MM.1S (cell line): ENCODE results near the gene RBM17.

ENCODE experiments used
- EZH2 ChIP-seq: fragments of 300-600 bp; sonication (generic); optimal IDR thresholded peaks from 2 replicates; pipeline ENCODE3; 2017; ENCODE audit warnings: low read depth, mild to moderate bottlenecking, antibody characterized with exemption, low read length, mixed read lengths
- EZH2phosphoT487 ChIP-seq: fragments of 300-600 bp; sonication (generic); IDR thresholded peaks from 2 replicates; pipeline ENCODE4 v1.6.1; 2018; ENCODE audit warnings: antibody characterized with exemption, low read length
- TF ChIP-seq, protein P1 (sequence below): fragments of 300-600 bp; sonication (generic); IDR thresholded peaks from 2 replicates; pipeline ENCODE4 v1.5.1; 2016; ENCODE audit warnings: antibody characterized with exemption, low read length, mixed read lengths

DNA sequence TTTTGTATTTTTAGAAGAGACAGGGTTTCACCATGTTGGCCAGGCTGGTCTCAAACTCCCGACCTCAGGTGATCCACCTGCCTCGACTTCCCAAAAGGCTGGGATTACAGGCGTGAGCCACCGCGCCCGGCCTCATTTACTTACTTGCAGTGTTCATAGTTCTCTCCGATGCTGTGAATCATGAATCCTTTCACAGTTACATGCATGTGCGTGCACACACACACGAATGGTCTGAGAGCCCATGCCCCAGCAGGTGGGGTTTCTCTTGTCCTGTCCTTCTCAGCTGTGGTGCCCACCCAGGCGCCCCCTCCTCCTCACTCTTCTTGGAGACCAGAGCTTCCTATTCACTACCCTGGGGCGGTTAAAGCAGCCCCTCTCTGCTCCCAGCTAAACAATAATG lies 50.6 kb downstream of the RBM17 start:
- TF ChIP-seq EZH2phosphoT487 (no peak), EZH2 (no peak)
- TF ChIP-seq, protein P1, sequence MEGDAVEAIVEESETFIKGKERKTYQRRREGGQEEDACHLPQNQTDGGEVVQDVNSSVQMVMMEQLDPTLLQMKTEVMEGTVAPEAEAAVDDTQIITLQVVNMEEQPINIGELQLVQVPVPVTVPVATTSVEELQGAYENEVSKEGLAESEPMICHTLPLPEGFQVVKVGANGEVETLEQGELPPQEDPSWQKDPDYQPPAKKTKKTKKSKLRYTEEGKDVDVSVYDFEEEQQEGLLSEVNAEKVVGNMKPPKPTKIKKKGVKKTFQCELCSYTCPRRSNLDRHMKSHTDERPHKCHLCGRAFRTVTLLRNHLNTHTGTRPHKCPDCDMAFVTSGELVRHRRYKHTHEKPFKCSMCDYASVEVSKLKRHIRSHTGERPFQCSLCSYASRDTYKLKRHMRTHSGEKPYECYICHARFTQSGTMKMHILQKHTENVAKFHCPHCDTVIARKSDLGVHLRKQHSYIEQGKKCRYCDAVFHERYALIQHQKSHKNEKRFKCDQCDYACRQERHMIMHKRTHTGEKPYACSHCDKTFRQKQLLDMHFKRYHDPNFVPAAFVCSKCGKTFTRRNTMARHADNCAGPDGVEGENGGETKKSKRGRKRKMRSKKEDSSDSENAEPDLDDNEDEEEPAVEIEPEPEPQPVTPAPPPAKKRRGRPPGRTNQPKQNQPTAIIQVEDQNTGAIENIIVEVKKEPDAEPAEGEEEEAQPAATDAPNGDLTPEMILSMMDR: no peak
